Amygdala (tissue), 56 donors: ENCODE measurements around the gene LIMD2.

Experiments
- DNase-seq, 56 donors: peaks; one replicate each; lab custom pipeline; 2025; lab: John Stamatoyannopoulos, UW

Gene LIMD2

DNA sequence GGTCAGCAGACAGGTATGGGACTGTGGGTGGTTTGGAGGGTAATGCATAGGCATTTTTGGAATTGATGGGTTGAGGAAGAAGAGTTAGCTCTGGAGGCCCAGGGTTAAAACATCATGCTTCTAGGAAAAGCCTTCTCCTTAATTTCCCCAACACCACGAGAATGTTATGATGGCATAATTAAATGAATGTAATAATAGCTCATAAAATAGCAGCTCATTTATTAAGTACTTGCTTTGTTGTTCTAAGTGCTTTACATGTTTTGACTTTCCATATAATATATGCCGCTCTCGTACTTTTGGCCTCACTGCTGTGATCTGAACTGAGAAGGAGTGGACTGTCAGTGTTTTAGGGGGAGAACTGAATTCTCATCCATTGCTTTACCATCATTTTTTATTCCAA lies 14.3 kb downstream of the LIMD2 start:
- no peak for DNase-seq

DNA sequence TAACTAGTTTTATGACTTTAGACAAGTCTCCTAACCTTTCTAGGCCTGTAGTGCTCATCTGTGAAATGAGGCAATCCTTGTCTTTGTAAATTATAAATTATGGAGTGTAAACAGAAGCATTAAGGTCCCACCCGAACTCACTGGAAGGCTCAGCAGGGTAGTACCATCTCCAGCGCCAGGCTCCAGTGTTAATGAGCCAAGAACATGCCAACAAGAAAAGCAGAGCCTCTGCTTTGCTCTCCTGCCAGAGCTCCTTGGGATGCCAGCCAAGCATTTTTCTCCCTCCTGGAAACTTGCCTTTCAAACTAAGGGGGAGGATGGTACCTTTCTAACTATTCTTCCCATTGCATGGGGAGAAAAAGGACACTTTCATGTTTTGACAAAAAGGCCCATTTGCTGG lies 14.9 kb downstream of the LIMD2 start:
- peak in 16 of 56 donors; percentile 12 to 66 (median 38) for DNase-seq

DNA sequence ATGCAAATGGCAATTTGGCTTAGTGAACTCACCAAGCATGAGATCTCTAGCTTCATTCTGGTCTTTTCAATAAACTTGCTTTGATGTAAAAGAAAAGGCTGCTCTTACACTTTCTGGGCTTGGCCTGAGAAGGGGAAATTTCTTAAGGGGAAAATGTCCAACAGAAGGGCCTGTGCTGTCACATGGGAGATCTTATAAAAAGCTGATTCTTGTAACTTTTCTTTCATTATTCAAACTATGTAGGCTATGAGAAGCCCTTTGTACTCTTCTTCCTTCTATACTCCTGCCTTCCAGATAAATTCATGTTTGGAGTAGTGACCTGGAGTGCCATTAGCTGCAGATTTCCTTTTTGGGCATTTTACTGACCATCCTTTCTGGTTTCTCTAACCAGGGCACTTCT lies 16.9 kb downstream of the LIMD2 start:
- DNase-seq: no peak

DNA sequence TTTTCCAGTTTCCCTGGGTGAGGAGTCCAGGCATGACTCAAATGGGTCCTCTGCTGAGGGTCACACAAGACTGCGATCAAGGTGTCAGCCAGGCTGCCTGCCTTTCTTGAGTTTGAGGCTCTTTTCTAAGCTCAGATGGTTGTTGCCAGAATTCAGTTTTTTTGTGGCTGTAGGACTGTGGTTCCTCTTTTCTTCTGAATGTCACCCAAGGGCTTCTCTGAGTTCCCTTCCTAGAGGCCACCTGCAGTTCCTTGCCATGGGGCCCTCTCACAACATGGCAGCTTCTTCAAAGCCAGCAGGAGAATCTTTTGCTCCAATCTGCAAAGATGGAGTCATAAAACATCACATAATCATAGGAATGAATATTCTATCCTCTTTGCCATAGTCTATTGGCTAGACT lies 17.5 kb downstream of the LIMD2 start:
- no peak for DNase-seq

DNA sequence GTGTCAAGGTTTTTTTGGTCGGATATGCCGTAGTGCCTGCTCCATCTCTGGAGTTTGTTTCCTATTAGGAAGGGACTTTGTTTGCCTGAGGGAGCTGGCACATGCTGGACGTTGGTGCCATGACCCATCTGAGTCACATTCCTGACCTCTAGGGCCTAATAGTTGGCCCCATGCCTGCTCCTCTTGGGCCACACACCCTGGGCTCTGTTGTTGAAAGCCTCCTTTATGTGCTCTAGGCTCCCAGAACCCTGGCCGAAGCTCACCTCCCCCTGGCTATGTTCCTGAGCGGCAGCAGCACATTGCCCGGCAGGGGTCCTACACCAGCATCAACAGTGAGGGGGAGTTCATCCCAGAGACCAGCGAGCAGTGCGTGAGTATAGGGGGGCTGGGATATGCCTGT lies 18.4 kb downstream of the LIMD2 start:
- DNase-seq: peak in 1 of 56 donors; percentile 42

DNA sequence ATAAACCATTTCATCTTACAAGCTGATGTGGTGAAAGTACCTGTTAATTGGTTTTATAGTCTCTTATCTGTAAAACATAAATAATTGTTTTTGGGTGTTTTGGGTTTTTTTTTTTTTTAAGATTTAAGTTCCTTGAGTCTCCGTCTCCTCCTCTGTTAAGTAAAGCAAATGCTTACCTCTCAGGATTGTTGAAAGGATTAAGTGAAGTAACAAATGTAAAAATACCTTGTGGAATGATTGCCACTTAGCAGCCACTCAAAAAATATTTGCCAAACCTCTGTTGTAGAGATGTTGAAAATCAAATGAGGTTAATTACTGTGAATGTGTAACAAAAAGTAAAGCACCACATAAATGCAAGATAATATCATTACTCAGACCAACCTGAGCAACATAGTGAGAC lies 19.2 kb downstream of the LIMD2 start:
- DNase-seq: no peak

DNA sequence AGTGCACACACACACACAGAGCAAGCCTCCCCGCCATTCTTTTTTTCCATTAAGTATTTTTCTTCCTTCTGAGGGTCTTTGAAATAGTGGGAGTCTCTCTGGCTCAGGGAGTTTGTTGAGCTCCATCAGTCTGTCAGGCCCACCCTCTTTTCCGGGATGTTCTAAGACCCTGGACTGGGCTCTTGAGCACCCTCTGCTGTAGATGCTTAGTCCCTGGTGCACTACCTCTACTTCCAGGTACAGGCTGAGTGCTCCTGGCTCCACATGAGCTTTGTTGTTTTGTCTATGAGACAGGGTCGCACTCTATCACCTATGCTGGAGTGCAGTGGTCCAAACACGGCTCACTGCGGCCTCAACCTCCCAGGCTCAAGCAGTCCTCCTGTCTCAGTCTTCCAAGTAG lies 20.7 kb downstream of the LIMD2 start:
- DNase-seq: no peak

DNA sequence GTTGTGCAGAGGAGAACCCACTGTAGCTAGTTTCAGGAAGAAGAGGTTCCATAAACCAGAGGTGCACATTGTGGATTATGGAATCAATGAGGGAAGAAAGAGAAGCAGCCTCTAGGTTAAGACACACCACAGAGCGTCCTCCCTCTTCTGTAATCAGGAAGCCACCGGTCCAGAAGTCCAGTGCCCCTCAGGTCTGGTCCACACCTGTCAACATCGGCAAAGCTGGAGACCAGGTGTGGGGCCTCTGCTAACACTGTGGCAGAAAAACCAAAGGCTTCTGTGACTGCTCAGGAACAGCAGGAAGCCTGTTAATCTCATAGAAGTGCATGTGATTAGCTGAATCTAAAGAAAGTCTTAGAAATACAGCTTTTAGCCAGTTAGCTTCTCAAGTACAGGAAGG lies 23.3 kb downstream of the LIMD2 start:
- DNase-seq: no peak

DNA sequence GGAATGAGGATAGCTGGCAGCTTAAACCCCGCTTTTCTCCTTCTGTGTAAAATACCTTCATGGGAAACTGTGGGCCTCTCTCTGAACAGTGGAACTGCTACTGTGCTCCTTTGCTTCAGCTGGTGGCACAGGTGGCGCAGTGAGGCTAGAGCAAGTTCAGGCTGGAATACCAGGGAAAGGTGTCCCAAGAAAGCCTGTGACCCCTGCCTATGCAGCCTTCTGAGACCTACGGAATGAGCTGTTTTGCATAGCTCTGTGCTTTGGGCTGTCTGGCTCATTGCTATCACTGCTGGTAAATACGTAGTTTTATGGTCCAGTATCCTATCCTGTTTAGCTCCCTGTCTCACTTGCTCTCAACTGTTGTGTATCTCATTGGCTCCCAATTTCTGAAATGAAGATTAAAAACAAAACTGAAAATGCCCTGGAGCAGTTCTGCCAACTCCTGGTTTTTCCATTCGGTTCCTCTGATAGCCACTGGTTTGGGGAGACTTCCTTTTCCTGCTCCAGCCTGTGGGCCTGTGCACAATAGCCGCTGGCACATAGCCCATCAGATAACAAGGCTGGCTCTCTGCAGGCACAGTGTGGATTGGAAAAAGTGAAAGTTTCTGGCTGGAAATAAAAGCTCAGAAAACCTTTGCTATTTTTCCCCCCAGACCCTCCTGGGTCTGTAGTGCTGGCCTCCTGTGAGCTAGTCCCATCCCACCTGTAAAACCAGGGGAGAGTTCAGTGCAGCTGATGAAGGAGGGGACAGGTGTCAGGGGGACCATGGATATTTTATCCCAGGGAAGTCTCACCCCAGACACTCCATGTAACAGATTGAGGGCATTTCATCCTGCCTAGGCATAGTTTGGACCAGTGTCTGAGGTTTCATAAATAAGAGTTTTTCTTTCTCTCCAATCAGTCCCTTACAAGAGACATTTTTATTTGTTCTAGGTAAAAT lies 24.0 kb downstream of the LIMD2 start:
- DNase-seq: peak in 11 of 56 donors; percentile 17 to 61 (median 31)

DNA sequence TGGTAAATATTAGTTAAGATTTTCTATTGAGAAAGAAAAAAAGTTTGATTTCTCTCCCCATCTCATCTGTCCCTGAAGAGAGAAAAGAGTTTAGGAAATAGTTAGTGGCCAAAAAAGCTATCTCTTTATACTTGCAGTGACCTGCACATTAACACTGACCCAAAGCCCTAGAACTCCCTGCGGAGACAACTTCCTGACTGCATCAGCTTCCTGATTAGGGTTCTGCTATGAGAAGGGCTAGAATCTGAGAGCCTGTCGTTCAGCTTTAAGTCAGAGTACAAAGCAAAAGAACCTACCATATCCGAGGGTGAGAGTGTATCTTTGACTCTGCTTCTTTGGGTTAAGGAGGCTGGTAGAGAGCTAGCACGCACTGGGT lies 24.7 kb downstream of the LIMD2 start:
- no peak for DNase-seq

DNA sequence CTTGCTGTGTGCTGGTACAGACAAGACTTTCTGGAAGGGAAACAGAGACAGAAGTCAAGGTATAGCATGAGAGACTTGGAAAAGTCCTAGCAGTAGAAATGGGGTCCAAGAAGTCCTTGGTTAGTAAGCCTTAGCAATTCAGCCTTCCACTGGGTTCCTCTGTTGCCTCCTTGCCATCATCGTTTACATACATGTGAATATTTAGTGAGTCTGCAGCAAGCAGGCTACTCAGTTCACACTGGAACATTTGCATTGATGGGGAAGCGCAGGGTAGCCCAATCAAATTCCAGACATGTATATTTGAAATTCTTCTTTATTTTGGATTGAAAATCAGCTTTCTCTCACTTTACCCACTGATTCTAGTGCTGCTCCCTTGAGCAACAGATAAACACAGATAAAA lies 27.1 kb downstream of the LIMD2 start:
- no peak for DNase-seq

DNA sequence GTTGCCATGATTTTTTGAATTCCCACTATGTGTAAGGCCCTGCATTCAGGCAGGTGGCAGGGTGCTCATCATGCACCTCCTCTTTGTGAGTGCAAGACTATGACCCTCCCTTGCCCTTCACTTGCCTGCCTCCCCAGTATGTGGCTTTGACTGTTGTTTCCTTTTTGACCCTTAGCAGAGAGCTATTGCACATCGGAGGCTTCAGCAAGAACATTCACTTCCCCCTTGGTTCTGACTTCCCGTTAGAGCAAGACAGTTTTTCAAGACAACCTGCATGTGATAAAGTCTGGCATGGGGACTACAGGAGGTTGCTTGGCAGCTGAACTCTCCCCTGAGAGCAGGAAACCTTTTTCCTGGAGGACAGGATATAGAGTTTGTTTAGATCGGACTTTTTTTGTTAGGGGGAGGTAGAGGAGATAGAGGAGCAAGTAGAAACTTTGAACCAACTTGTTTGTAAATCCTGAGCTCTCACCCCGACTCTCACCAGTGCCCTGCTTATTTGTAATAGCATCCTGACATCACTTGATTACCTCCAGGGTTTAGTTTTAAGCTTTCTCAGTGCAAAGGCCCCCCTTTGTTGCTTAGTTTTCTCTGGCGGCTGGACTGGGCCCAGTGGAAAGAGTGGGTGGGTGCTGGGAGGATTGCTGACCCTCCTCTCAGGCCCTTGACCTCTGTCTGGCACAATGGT lies 34.3 kb downstream of the LIMD2 start:
- peak in 4 of 56 donors; percentile 5 to 50 (median 16) for DNase-seq

DNA sequence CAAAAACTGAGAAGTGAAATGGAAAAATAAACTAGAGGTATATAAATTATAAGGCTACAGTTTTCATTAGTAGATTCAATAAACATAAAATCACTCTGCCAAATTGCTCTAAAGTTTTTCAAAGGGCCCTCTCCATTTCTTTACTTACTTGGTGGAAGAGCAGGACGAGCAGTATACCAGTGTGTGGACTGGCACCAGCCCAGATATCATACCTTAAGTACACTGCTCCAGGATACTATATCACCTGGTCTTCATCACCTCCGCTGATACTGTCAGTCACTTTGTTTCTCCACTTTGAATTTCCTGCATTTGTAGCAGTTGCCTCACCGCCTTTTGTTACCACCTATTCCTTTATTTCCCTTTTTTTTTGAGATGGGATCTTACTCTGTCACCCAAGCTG lies 40.1 kb downstream of the LIMD2 start:
- DNase-seq: no peak

DNA sequence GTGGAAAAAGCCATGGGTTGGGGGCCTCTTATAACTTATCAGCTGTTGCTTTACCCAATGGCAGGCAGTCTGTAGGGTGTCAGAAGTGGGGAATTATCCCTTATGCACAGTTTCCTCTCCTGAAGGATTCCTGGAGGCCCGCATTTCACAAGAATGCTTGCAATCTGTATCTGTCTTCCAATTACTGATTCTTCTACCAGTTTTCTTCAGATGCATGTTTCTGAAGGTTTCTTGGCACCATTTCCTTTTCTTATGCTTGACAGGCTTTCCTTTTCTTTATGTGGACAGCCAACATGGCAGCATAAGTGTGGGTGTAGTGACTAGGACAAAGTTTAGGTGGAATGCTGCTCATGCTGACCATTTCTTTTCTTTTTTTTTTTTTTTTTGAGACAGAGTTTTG lies 41.6 kb downstream of the LIMD2 start:
- DNase-seq: no peak

DNA sequence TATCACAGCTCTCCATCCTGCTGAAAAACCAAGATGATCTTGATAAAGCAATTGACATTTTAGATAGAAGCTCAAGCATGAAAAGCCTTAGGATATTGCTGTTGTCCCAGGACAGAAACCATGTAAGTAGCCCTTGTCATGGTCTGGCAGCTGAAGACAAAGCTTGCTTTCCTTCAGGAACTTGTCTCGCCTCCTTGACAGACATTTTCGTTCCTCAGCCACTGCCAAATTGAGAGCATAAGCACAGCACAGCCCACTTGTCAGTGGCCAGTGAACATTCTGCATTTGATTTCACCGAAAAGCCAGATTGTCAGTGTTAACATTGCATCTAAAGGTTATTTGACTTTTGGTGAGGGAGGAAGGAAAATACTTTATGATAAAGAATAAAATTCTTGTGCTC lies 42.1 kb downstream of the LIMD2 start:
- no peak for DNase-seq

DNA sequence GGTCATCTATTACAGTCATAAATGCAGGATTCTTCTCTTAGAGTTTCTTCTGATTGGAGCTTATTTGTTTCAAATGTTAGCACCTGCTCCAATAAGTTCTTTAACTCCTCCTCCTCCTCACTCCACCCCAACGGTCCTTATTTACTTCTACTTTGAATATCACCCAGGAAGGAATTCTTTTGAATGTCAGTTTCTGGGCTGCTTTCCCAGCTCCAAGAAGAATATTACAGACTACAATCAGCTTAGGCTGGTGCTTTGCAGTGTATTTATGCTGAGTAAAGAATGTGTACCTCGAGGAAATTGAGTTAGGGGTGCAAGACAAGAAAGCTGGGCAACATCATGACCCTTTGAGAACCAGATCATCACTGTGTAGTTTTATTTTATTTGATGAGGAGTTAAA lies 46.9 kb downstream of the LIMD2 start:
- no peak for DNase-seq

DNA sequence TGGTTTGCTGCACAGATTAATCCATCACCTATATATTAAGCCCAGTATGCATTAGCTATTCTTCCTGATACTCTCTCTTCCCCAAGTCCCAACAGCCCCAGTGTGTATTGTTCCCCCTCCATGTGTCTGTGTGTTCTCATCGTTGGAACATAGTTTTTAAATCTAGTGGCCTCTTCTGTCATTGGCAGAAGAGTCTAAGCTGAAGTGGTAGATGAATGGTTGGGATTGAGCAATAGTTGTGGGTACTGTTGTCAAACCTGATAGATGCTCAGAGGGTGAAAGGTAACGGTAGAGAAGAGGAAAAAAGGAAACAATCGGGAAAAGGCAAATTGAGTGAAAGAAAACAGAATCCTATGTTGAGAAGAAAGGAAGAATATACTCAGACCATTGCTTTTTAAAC lies 47.8 kb downstream of the LIMD2 start:
- no peak for DNase-seq

DNA sequence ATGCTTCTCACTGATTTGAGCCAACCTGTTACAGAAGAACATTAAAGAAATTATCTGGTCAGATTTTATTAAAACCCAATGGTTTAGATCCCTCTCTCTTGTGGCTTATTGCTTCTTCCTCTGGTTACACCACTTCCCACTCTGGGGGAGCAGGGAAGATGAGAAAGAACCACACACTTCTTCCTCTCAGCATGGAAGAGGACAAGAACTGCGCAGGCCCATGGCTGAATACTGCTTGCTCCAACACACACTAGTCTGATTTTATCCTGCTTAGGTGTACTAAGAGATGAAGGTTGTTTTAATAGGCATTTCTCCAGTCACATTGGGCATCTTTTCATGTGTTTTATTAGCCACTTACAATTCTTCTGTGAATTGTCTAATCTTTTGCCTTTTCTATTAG lies 50.1 kb downstream of the LIMD2 start:
- peak in 1 of 56 donors; percentile 4 for DNase-seq

DNA sequence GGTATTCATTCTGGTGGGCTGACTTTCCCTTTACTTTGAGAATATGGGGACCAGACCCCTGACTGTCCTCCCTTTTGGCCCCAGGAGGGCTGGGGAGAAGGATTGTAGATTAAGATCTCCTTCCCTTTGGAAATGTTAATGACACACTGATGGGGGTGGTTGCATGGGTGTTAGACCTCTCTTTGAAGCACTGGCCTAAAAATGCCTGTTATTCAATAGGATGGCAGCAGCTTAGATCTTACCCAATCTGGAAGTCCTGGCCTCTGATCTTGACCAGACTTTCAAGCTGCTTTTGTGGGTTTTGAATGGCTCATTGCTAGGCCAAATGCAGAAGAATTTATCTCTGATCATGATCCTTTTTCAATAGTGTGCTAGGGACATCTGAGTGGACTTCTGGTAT lies 52.0 kb downstream of the LIMD2 start:
- DNase-seq: no peak

DNA sequence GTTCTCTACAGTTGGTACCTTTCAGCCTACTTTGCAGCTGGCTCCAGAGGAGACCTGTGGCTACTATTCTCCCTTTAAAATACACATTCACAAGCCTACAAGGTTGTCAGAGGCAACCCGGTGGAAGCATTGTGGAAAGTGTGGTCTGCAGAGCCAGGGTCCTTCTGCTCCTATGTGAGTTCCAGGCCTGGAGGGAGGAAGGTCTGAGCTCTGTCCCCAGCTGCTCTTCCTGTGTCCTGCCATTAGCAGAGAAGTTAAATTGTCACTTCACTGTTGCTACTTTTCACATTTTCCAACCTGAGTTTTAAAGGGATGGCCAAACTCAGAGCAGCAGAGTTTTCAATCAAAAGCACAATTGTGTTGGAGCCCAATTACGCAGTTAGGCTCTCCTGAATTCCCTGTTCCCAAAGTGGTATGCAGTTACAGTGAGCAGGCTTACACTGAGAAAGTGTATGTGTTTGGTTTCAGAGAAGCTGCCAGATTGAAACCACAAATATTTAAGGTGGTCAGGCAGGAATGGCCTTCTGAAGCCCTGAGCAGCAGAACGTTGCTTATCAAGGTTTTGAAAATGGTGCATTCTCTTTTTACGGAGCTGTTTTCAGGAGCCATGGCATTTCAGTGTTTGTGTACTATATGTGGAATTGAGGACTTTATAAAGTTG lies 52.7 kb downstream of the LIMD2 start:
- DNase-seq: no peak

DNA sequence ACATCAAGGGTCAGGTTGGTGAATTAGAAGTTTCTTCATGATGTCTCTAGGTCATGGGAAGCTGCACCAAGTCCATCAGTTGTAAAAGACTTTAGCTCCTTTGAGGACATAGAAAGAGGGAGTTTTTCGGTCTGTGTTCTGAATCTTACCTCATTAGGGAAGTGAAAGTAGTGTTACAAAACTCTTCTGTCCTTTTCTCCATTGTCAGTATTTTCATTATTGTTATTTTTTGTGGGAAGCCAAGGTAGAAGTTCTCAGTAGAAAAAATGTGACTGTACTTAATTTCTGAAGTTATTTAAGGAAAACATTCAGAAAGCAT lies 53.5 kb downstream of the LIMD2 start:
- no peak for DNase-seq
